Transverse colon (tissue), 4 donors: Measurements from ENCODE around the gene STAC. TPM values are rescaled to one million over a fixed set of nuclear protein-coding genes. Genes with fewer than 3 reads are reported as not detected.

Experiments used
- DNase-seq: peaks from one replicate; pipeline ENCODE4 v3.0.0-alpha.2; 2019
- H3K27ac ChIP-seq, 4 donors: fragments of 200-600 bp; sonication (generic); 2 replicates each; pipeline ENCODE4 v1.5.1; 2016 to 2018; ENCODE audit warnings: inconsistent platforms in 4 of 4
- H3K27me3 ChIP-seq: fragments of 200-600 bp; sonication (generic); 2 replicates; pipeline ENCODE4 v1.5.1; 2017; ENCODE audit warnings: inconsistent platforms
- H3K36me3 ChIP-seq, 4 donors: fragments of 200-600 bp; sonication (generic); 2 replicates each; pipeline ENCODE4 v1.5.1; 2017 to 2019; ENCODE audit warnings: inconsistent platforms in 4 of 4
- H3K4me1 ChIP-seq, 4 donors: fragments of 200-600 bp; sonication (generic); 2 replicates each; pipeline ENCODE4 v1.5.1; 2017 to 2020; ENCODE audit warnings: inconsistent platforms in 4 of 4
- H3K4me3 ChIP-seq, 4 donors: fragments of 200-600 bp; sonication (generic); 1 replicate in 1 of 4; 2 replicates in 3 of 4; pipeline versions ENCODE4 v1.5.1 to v1.6.1; 2017 to 2019; ENCODE audit warnings: inconsistent platforms in 4 of 4
- H3K9me3 ChIP-seq, 2 donors: fragments of 200-600 bp; sonication (generic); 2 replicates each; pipeline ENCODE4 v1.5.1; 2017 to 2019; ENCODE audit warnings: inconsistent platforms in 2 of 2
- EP300 ChIP-seq: sonication (generic); formaldehyde crosslinking; IDR thresholded peaks from one replicate; pipeline ENCODE4 v1.6.1; 2017; ENCODE audit warnings: antibody characterized with exemption, low read depth
- POLR2A ChIP-seq: fragments of 450-650 bp; IDR thresholded peaks from one replicate; pipeline ENCODE4 v1.6.1; 2016; ENCODE audit warnings: antibody characterized with exemption, mild to moderate bottlenecking, moderate library complexity
- POLR2AphosphoS5 ChIP-seq, 3 donors: sonication (generic); formaldehyde crosslinking; IDR thresholded peaks; one replicate each; pipeline ENCODE4 v1.6.1; 2016; ENCODE audit warnings: antibody characterized with exemption in 3 of 3
- WGBS, 2 donors: methylation state at CpG; one replicate each; pipeline ENCODE4 v1.1.5; 2018; ENCODE audit warnings: low coverage in 1 of 2; 5-methylcytosine and 5-hydroxymethylcytosine counted together
- in situ Hi-C, 4 donors: fragments of 200-750 bp; cut with MboI; loops; one replicate each; pipeline versions ENCODE4 v1.15.0 to v1.15.1; 2017; ENCODE audit warnings: low sequenced_read_pairs in 3 of 4, low pct_ligation_motif_present in 1 of 4, low pct_unique_long_range_greater_than_20kb in 1 of 4
- intact Hi-C: fragments of 100-400 bp; cut with DNase I; formaldehyde crosslinking; loops from one replicate; pipeline ENCODE4 v1.15.1; 2023; ENCODE audit warnings: low total_unique reads
- total RNA-seq, 4 donors: library from RNA; depleted of rRNA; stranded (reverse); fragments of >200 nt; gene quantifications; one replicate each; pipeline ENCODE4 v1.1.0, GENCODE V29; 2016
- TF ChIP-seq, protein P1 (sequence below), 5 experiments: fragments of 200-600 bp in 3 of 5; fragments of 450-650 bp in 2 of 5; sonication (generic) in 3 of 5; IDR thresholded peaks; 1 replicate in 2 of 5; 2 replicates in 3 of 5; pipeline ENCODE4 v1.5.1; 2016 to 2017; ENCODE audit warnings: antibody characterized with exemption in 5 of 5, inconsistent platforms in 3 of 5, mild to moderate bottlenecking in 2 of 5, moderate library complexity in 1 of 5

Gene STAC
- total RNA-seq, 4 donors from 2014 or later: 1.3 to 3.5 TPM; not detected in 2

DNA sequence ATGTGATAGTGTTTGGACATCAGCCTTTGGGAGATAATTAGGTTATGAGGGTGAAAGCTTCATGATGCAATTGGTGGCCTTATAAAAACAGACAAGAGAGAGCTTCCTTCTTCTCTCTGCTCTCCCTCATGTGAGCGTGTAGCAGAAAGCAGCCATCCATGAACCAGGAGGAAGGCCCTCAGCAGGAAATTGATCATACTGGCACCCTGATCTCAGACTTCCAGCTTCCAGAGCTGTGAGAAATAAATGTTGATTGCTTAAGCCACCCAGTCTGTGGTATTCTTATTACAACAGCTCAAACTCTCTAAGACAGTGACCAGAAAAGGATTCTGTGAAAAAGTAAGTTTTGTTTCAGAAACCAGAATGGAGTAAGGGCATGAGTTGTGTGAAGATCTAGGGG lies 13.3 kb downstream of the STAC start:
- Histone ChIP-seq H3K4me1 (no peaks in the 10 kb centered on the region), H3K36me3 (no peaks in the 10 kb centered on the region), H3K4me3 (no peak overlapping the region), H3K27me3 (no peaks in the 10 kb centered on the region), H3K9me3 (no peaks in the 10 kb centered on the region), H3K27ac (no peak overlapping the region)
- TF ChIP-seq POLR2AphosphoS5 (IDR thresholded peaks at IDR 0.05): no peak
- in situ Hi-C loops (no loop called here), intact Hi-C loops (no loop called here)
- 93% methylated on average over 1 of the region's 1 CpG; no CpG with 5 or more reads in 1 of the 2 donors for WGBS, 2 donors
- DNase-seq: no peak

DNA sequence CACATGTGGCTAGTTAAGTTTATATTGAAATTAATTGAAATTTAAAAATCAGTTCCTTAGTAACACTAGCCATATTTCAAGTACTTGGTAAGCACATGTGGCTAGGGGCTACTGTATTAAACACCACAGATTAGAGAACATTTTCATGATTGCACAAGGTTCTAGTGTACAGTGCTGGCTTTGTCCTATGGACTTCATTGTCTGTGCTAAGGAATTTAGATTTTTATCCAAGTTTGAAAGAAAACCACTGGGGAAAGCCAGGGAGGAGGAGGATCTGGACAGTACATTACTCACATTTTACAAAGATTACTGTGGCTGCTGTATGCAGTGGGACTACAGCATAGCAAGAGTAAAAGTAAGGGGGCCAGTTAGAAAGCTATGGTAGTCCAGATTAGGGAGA lies 13.9 kb downstream of the STAC start:
- Histone ChIP-seq H3K27ac (no peak overlapping the region), H3K36me3 (no peaks in the 10 kb centered on the region), H3K4me1 (no peaks in the 10 kb centered on the region), H3K9me3 (no peaks in the 10 kb centered on the region), H3K27me3 (no peaks in the 10 kb centered on the region), H3K4me3 (no peak overlapping the region)
- DNase-seq: no peak
- intact Hi-C loops (no loop called here), in situ Hi-C loops (no loop called here)
- TF ChIP-seq POLR2A (no peak), EP300 (no peak)

DNA sequence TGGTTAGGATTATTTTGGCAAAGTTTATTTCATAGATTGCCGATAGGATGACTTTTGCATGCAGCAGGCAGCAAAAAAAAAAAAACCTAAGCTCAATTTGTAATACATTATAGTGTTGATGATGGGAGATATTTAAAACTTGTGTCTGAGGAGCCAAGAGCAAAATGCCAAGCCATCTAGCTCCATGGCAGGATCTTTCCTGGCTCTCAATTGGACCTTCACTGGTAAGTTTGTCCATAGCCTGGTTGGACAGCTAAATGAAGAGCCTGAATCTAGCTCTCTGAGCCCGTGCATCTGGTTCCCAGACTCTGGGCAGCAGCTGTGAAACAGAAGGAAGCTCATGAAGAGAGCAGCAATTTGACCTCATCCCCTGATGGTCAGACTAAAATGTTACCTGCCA lies 17.5 kb downstream of the STAC start:
- 62 to 87% methylated on average over 1 to 2 of the region's 2 CpGs for WGBS, 2 donors
- no peaks in the 10 kb centered on the region for H3K4me1 ChIP-seq
- H3K27me3 ChIP-seq: no peaks in the 10 kb centered on the region
- no peak overlapping the region for H3K4me3 ChIP-seq
- TF ChIP-seq EP300 (no peak), POLR2A (no peak), POLR2AphosphoS5 (IDR thresholded peaks at IDR 0.05) (no peak)
- TF ChIP-seq, protein P1, sequence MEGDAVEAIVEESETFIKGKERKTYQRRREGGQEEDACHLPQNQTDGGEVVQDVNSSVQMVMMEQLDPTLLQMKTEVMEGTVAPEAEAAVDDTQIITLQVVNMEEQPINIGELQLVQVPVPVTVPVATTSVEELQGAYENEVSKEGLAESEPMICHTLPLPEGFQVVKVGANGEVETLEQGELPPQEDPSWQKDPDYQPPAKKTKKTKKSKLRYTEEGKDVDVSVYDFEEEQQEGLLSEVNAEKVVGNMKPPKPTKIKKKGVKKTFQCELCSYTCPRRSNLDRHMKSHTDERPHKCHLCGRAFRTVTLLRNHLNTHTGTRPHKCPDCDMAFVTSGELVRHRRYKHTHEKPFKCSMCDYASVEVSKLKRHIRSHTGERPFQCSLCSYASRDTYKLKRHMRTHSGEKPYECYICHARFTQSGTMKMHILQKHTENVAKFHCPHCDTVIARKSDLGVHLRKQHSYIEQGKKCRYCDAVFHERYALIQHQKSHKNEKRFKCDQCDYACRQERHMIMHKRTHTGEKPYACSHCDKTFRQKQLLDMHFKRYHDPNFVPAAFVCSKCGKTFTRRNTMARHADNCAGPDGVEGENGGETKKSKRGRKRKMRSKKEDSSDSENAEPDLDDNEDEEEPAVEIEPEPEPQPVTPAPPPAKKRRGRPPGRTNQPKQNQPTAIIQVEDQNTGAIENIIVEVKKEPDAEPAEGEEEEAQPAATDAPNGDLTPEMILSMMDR (IDR thresholded peaks at IDR 0.05): no peak
- no peaks in the 10 kb centered on the region for H3K36me3 ChIP-seq
- H3K9me3 ChIP-seq: no peaks in the 10 kb centered on the region
- intact Hi-C loops (no loop called here), in situ Hi-C loops (no loop called here)
- H3K27ac ChIP-seq: no peak overlapping the region
- DNase-seq: no peak

DNA sequence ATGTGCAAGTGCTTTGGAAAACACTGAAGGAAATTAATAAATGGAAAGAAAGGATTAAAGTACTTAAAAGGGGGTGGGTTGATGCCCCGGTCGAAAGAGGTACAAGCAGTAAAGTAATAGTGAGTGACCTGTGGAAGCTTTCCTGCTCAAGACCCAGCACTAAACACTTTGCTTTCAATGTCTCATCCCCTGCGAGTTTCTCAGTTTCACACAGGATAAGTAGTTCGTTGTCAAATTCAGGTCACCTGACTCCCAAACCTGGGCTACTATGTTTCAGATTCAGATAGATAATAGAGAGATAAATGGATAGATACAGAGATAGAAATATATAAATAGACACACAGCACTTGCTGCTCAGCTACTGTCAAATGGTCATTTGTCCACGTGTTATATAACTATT lies 19.6 kb downstream of the STAC start:
- intact Hi-C loops (no loop called here), in situ Hi-C loops (no loop called here)
- TF ChIP-seq, protein P1 (IDR thresholded peaks at IDR 0.05): no peak
- no peak for TF ChIP-seq POLR2A
- no peak for TF ChIP-seq EP300
- TF ChIP-seq POLR2AphosphoS5 (IDR thresholded peaks at IDR 0.05): no peak

GRCh38 chr3:36401056-36401455 lies 20.8 kb downstream of the STAC start:
- no peaks in the 10 kb centered on the region for H3K36me3 ChIP-seq
- no peaks in the 10 kb centered on the region for H3K4me1 ChIP-seq
- intact Hi-C loops (no loop called here), in situ Hi-C loops (no loop called here)
- no peak for TF ChIP-seq POLR2A
- TF ChIP-seq, protein P1 (IDR thresholded peaks at IDR 0.05): no peak
- TF ChIP-seq EP300: no peak
- TF ChIP-seq POLR2AphosphoS5 (IDR thresholded peaks at IDR 0.05): no peak
- no peak overlapping the region for H3K27ac ChIP-seq
- WGBS, 2 donors: 81% methylated on average over 1 of the region's 1 CpG; no CpG with 5 or more reads in 1 of the 2 donors
- no peak overlapping the region for H3K4me3 ChIP-seq
- no peak for DNase-seq
- H3K27me3 ChIP-seq: no peaks in the 10 kb centered on the region
- no peaks in the 10 kb centered on the region for H3K9me3 ChIP-seq

More for the DNA sequence above, 19.6 kb downstream of the STAC start:
- WGBS, 2 donors: 68 to 83% methylated on average over 5 of the region's 5 CpGs
- no peaks in the 10 kb centered on the region for H3K4me1 ChIP-seq
- H3K27ac ChIP-seq: no peak overlapping the region
- no peak overlapping the region for H3K4me3 ChIP-seq
- no peaks in the 10 kb centered on the region for H3K36me3 ChIP-seq
- DNase-seq: no peak
- H3K27me3 ChIP-seq: no peaks in the 10 kb centered on the region
- H3K9me3 ChIP-seq: no peaks in the 10 kb centered on the region
